K562 (cell line): ENCODE data around the gene ATG10. TPM values are rescaled to one million over a fixed set of nuclear protein-coding genes. Genes with fewer than 3 reads are reported as not detected.

ENCODE experiments used
- ATAC-seq: fragments of 200-7000 bp; cut with Tn5 transposase; 3 replicates; pipeline ENCODE4 v1.9.1; 2020; ENCODE audit warnings: moderate library complexity
- BruUV-seq: library from RNA; stranded (reverse); fragments of 400-500 nt; replicated peaks from 2 replicates; lab custom pipeline; 2021; lab: Mats Ljungman, UMichigan
- CTCF ChIA-PET: fragments of 300-600 bp; formaldehyde crosslinking; extraction: SDS; loops from one replicate; lab custom pipeline; 2021; ENCODE audit warnings: low intra/inter-chr PET ratio; lab: Yijun Ruan, JAX
- POLR2A ChIA-PET: fragments of 300-600, 350-650 bp; sonication (Branson Sonifier 250); formaldehyde crosslinking; extraction: SDS; loops from one replicate; lab custom pipeline; 2021; ENCODE audit warnings: antibody characterized with exemption, inconsistent platforms; lab: Yijun Ruan, JAX
- DNase-seq, 4 experiments: peaks; one replicate each; pipeline versions ENCODE4 v3.0.0 to v3.0.0-alpha.2; 2011 to 2018; ENCODE audit warnings: low spot score in 3 of 4, mixed read lengths in 3 of 4; ENCODE audit errors: extremely low read depth in 1 of 4
- FAIRE-seq: peaks from 2 replicates; lab custom pipeline; 2011; peaks lifted over from hg19 to GRCh38; lab: Jason Lieb, UNC
- H2AFZ ChIP-seq: 2 replicates; pipeline ENCODE4 v1.6.0; 2011; ENCODE audit warnings: low read depth, low read length, control low read depth, inconsistent platforms
- H3K27ac ChIP-seq: fragments of 200-600 bp; 3 replicates; pipeline ENCODE4 v1.8.0; 2011; ENCODE audit warnings: low read depth, mild to moderate bottlenecking, control low read depth, inconsistent platforms, low read length, moderate library complexity, mixed read lengths; ENCODE audit errors: extremely low read depth
- H3K27me3 ChIP-seq, 2 experiments: fragments of 300-600 bp in 1 of 2; 2 replicates in 1 of 2; 3 replicates in 1 of 2; pipeline versions ENCODE4 v1.6.0 to v1.8.0; 2011; ENCODE audit warnings: inconsistent platforms in 2 of 2, low read length in 2 of 2, mild to moderate bottlenecking in 1 of 2, mixed read lengths in 1 of 2, moderate library complexity in 1 of 2; ENCODE audit not compliant: control insufficient read depth in 2 of 2, insufficient read depth in 2 of 2
- H3K36me3 ChIP-seq: fragments of 300-600 bp; 3 replicates; pipeline ENCODE4 v1.8.0; 2011; ENCODE audit warnings: mild to moderate bottlenecking, low read length, inconsistent platforms; ENCODE audit not compliant: control insufficient read depth, insufficient read depth
- H3K4me1 ChIP-seq, 2 experiments: fragments of 200-600 bp in 1 of 2; replicated peaks in 1 of 2; 2 replicates in 1 of 2; 3 replicates in 1 of 2; pipeline versions ENCODE4 v1.5.1 to v1.8.0; 2011; ENCODE audit warnings: inconsistent platforms in 2 of 2, low read length in 2 of 2, mild to moderate bottlenecking in 1 of 2, mixed read lengths in 1 of 2, moderate library complexity in 1 of 2; ENCODE audit not compliant: control insufficient read depth in 2 of 2, insufficient read depth in 2 of 2
- H3K4me2 ChIP-seq: 2 replicates; pipeline ENCODE4 v1.6.1; 2011; ENCODE audit warnings: low read length, control low read depth, inconsistent platforms, mixed read lengths; ENCODE audit not compliant: insufficient read depth
- H3K4me3 ChIP-seq: fragments of 200-600 bp; sonication (generic), shearing (Covaris generic); 2 replicates; pipeline ENCODE4 v1.5.1; 2016; ENCODE audit warnings: control low read depth, inconsistent platforms
- H3K79me2 ChIP-seq: fragments of 200-600 bp; 3 replicates; pipeline ENCODE4 v1.8.0; 2011; ENCODE audit warnings: low read length, inconsistent platforms; ENCODE audit not compliant: control insufficient read depth, insufficient read depth
- H3K9ac ChIP-seq, 2 experiments: 2 replicates each; pipeline versions ENCODE4 v1.6.0 to v1.6.1; 2011; ENCODE audit warnings: low read depth in 2 of 2, low read length in 2 of 2, control low read depth in 1 of 2, inconsistent platforms in 1 of 2, mild to moderate bottlenecking in 1 of 2, mixed read lengths in 1 of 2; ENCODE audit not compliant: insufficient read depth in 1 of 2
- H3K9me1 ChIP-seq: one replicate; pipeline ENCODE4 v1.6.0; 2011; ENCODE audit warnings: inconsistent platforms, mild to moderate bottlenecking, low read length, moderate library complexity; ENCODE audit not compliant: control insufficient read depth, insufficient read depth
- H3K9me3 ChIP-seq: replicated peaks from 2 replicates; pipeline ENCODE4 v1.5.1; 2011; ENCODE audit warnings: low read depth, low read length, inconsistent platforms; ENCODE audit not compliant: control insufficient read depth, insufficient read depth
- H4K20me1 ChIP-seq: replicated peaks from 2 replicates; pipeline ENCODE4 v1.6.1; 2011; ENCODE audit warnings: low read length, inconsistent platforms, mixed read lengths; ENCODE audit not compliant: control insufficient read depth, insufficient read depth
- ARHGAP35 ChIP-seq: fragments of 450-650 bp; IDR thresholded peaks from 2 replicates; pipeline ENCODE4 v1.6.1; 2018; ENCODE audit not compliant: partially characterized antibody
- FOXA1 ChIP-seq: fragments of 450-650 bp; IDR thresholded peaks from 2 replicates; pipeline ENCODE4 v1.6.1; 2016; ENCODE audit warnings: mild to moderate bottlenecking, borderline replicate concordance
- GATA2 ChIP-seq: sonication (generic); formaldehyde crosslinking; IDR thresholded peaks from 2 replicates; pipeline ENCODE4 v1.4.0; 2020; ENCODE audit warnings: mild to moderate bottlenecking, missing genetic modification reagents
- KAT8 ChIP-seq: fragments of 450-650 bp; IDR thresholded peaks from 2 replicates; pipeline ENCODE4 v1.6.1; 2016; ENCODE audit warnings: low read depth, mild to moderate bottlenecking
- KLF16 ChIP-seq: IDR thresholded peaks from 2 replicates; pipeline ENCODE4 v1.6.1; 2016; ENCODE audit warnings: antibody characterized with exemption
- MCM3 ChIP-seq: fragments of 450-650 bp; IDR thresholded peaks from 2 replicates; pipeline ENCODE4 v1.6.1; 2016
- NEUROD1 ChIP-seq: fragments of 150-350 bp; IDR thresholded peaks from 2 replicates; pipeline ENCODE4 v1.6.1; 2014; ENCODE audit warnings: borderline replicate concordance, low read length, low read depth; ENCODE audit not compliant: partially characterized antibody
- NFE2 ChIP-seq: IDR thresholded peaks from 2 replicates; pipeline ENCODE4 v1.6.1; 2014; ENCODE audit warnings: antibody characterized with exemption, low read depth
- POLR2B ChIP-seq: fragments of 450-650 bp; IDR thresholded peaks from 2 replicates; pipeline ENCODE4 v1.6.1; 2018; ENCODE audit warnings: low read depth; ENCODE audit not compliant: partially characterized antibody
- RAD51 ChIP-seq: fragments of 450-650 bp; IDR thresholded peaks from 2 replicates; pipeline ENCODE4 v1.7.1; 2016; ENCODE audit warnings: low read depth, mild to moderate bottlenecking, borderline replicate concordance
- RBBP5 ChIP-seq: fragments of 200-600 bp; sonication (generic); IDR thresholded peaks from 2 replicates; pipeline ENCODE4 v1.6.1; 2012; ENCODE audit warnings: borderline replicate concordance, mild to moderate bottlenecking, low read length, control low read depth, inconsistent platforms; ENCODE audit not compliant: insufficient read depth, poor library complexity, severe bottlenecking
- SLC30A9 ChIP-seq: fragments of 250-450 bp; sonication (Bioruptor Pico); IDR thresholded peaks from 2 replicates; pipeline ENCODE4 v1.8.0; 2022; ENCODE audit warnings: mild to moderate bottlenecking, moderate library complexity
- TBL1XR1 ChIP-seq, 2 experiments: IDR thresholded peaks; 2 replicates each; pipeline ENCODE4 v1.6.1; 2012; ENCODE audit warnings: improper control_type of control experiment in 2 of 2, low read length in 2 of 2, mild to moderate bottlenecking in 1 of 2
- ZKSCAN8 ChIP-seq: fragments of 200-800 bp; sonication (Bioruptor generic); IDR thresholded peaks from 2 replicates; pipeline ENCODE4 v1.6.1; 2016; ENCODE audit warnings: missing genetic modification characterization, missing compliant biosample characterization
- ZNF133 ChIP-seq: fragments of 250-450 bp; sonication (Bioruptor Pico); IDR thresholded peaks from 2 replicates; pipeline ENCODE4 v1.4.0; 2020; ENCODE audit warnings: mild to moderate bottlenecking
- ZNF174 ChIP-seq: fragments of 250-450 bp; sonication (Bioruptor Pico); IDR thresholded peaks from 2 replicates; pipeline ENCODE4 v1.4.0; 2020; ENCODE audit warnings: mild to moderate bottlenecking
- ZNF23 ChIP-seq: fragments of 250-450 bp; sonication (Bioruptor Pico); IDR thresholded peaks from 2 replicates; pipeline ENCODE4 v1.4.0; 2020; ENCODE audit warnings: mild to moderate bottlenecking
- ZNF444 ChIP-seq: fragments of 250-450 bp; sonication (Bioruptor Pico); IDR thresholded peaks from 2 replicates; pipeline ENCODE4 v1.4.0; 2020; ENCODE audit warnings: mild to moderate bottlenecking, moderate library complexity
- ZNF644 ChIP-seq: fragments of 200-800 bp; sonication (Bioruptor generic); IDR thresholded peaks from 2 replicates; pipeline ENCODE4 v1.6.1; 2016; ENCODE audit warnings: low read depth, missing genetic modification characterization, missing compliant biosample characterization
- WGBS: fragments of 100-300 bp; shearing (Covaris generic); methylation state at CpG from one replicate; pipeline ENCODE4 v1.1.6; 2016; ENCODE audit warnings: low coverage, mixed read lengths; ENCODE audit not compliant: insufficient coverage; ENCODE audit errors: missing lambda C conversion rate; 5-methylcytosine and 5-hydroxymethylcytosine counted together
- in situ Hi-C: fragments of 300-500 bp; cut with MboI; formaldehyde crosslinking; loops from 4 replicates; pipeline ENCODE4 v1.15.0; 2018; ENCODE audit warnings: inconsistent platforms, mixed read lengths
- intact Hi-C: fragments of 100-400 bp; cut with micrococcal nuclease; formaldehyde crosslinking; loops from 2 replicates; pipeline ENCODE4 v1.14.2; 2022
- polyA plus RNA-seq, 8 experiments: library from polyadenylated mRNA; depleted of rRNA in 4 of 8; stranded (reverse) in 5 of 8; unstranded in 3 of 8; fragments of >200 nt; fragmentation: Nextera tagmentation in 2 of 8; fragmentation: Illumina TruSeq in 1 of 8; extraction: Ambion mirVana in 2 of 8; extraction: Trizol in 1 of 8; gene quantifications; 2 replicates each; pipeline versions ENCODE4 v1.2.1 to v1.2.3, GENCODE V29; 2011 to 2014; ENCODE audit warnings: inconsistent platforms in 1 of 8, missing spikeins in 1 of 8
- total RNA-seq, 7 experiments: library from RNA; depleted of rRNA in 6 of 7; stranded (reverse); fragments of >200 nt in 6 of 7; fragmentation: Illumina TruSeq in 2 of 7; extraction: Trizol in 2 of 7; gene quantifications; 2 replicates each; pipeline versions ENCODE4 v1.2.1 to v1.2.3, GENCODE V29; 2011 to 2021; ENCODE audit warnings: low replicate concordance in 1 of 7
- TF ChIP-seq, protein P1 (sequence below): fragments of 250-450 bp; sonication (Bioruptor Pico); IDR thresholded peaks from 2 replicates; pipeline ENCODE4 v1.9.0; 2021; ENCODE audit warnings: mild to moderate bottlenecking
- TF ChIP-seq, protein P2 (sequence below): sonication (generic); formaldehyde crosslinking; IDR thresholded peaks from 2 replicates; pipeline ENCODE4 v1.8.0; 2022; ENCODE audit warnings: mild to moderate bottlenecking, missing genetic modification reagents
- TF ChIP-seq, protein P3 (sequence below): sonication (generic); formaldehyde crosslinking; IDR thresholded peaks from 2 replicates; pipeline ENCODE4 v1.8.0; 2022; ENCODE audit warnings: missing genetic modification reagents, mild to moderate bottlenecking, borderline replicate concordance

Gene ATG10
- total and polyA plus RNA-seq, 9 of the 15 experiments (the other 6 are each of a cell fraction or from before 2014, with no cell fraction given), result 7.0 to 18.8 (median 14.6) TPM

DNA sequence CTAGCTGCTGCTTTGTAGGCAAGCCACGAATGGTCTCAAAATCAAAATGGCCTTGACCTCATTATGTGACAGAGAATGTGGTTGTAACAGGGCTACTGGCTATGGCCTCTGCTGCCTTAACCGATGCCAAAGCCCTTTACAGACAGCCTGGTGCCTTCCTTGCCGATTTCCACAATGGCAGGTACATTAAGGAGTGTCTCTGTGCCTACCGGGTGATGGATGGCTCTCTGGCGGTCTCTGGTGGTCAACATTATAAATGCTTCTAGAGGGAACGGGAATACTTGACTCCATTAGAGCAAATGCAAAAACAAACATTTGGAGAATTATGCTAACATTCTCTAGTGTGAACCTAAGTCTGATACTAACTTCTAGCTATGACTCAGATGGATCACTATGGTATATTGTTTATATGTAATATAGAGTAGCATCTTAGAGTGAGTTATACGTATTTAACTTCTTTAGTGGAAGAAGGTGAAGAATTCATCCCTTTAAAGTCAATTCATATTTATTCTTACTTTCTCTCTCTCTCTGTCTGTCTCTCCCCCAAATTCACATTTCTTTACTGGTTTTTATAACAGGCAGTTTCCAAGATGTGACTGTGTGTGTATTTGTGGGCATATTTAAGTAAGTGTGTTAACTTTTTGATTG lies 253.8 kb downstream of the ATG10 start:
- ChIA-PET POLR2A (interaction anchor here (0.6 to 1.4 kb wide), 3 partner anchors 130 to 489 kb away, joined by 3 read pairs; no protein-coding TSS in a partner anchor), CTCF (interaction anchor here (0.5 to 2.3 kb wide), 7 partner anchors 51 to 1542 kb away, joined by 3 to 23 read pairs (median 6); no protein-coding TSS in a partner anchor)
- intact Hi-C loops (loop anchor here (1.0 to 10.0 kb wide), 5 partner anchors 51 to 798 kb away; no protein-coding TSS in a partner anchor), in situ Hi-C loops (no loop called here)
- Histone ChIP-seq H3K9me3 (no peaks in the 10 kb centered on the region), H3K4me1 (no peaks in the 10 kb centered on the region), H3K9ac (no peak overlapping the region), H3K36me3 (no peaks in the 10 kb centered on the region), H2AFZ (no peak overlapping the region), H3K4me3 (no peak overlapping the region), H3K27me3 (no peaks in the 10 kb centered on the region), H3K9me1 (no peaks in the 10 kb centered on the region), H4K20me1 (no peaks in the 10 kb centered on the region), H3K27ac (no peak overlapping the region), H3K79me2 (no peaks in the 10 kb centered on the region), H3K4me2 (0 out of 2 replicates have a peak overlapping the region, but pooled peaks have one; percentile 25)
- BruUV-seq, result no TSS peak
- DNase-seq (peak; percentile 69 to 76 (median 72)), ATAC-seq (peak; percentile 97), FAIRE-seq (peak; percentile 87)
- WGBS, result 21% methylated on average over 7 of the region's 7 CpGs
- no peak for TF ChIP-seq MCM3
- TF ChIP-seq NFE2, result no peak
- TF ChIP-seq RAD51, result no peak
- TF ChIP-seq, protein P1, sequence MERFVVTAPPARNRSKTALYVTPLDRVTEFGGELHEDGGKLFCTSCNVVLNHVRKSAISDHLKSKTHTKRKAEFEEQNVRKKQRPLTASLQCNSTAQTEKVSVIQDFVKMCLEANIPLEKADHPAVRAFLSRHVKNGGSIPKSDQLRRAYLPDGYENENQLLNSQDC (CRISPR knock-in tag), result no peak
- TF ChIP-seq ZNF444 (CRISPR knock-in tag), result no peak
- TF ChIP-seq NEUROD1, result no peak
- TF ChIP-seq TBL1XR1 (IDR thresholded peaks at IDR 0.05; ENCODE audit: low read length in 2 of 2), result no peak
- TF ChIP-seq SLC30A9 (CRISPR knock-in tag), result no peak
- TF ChIP-seq POLR2B, result no peak
- TF ChIP-seq KAT8, result no peak
- TF ChIP-seq, protein P2, sequence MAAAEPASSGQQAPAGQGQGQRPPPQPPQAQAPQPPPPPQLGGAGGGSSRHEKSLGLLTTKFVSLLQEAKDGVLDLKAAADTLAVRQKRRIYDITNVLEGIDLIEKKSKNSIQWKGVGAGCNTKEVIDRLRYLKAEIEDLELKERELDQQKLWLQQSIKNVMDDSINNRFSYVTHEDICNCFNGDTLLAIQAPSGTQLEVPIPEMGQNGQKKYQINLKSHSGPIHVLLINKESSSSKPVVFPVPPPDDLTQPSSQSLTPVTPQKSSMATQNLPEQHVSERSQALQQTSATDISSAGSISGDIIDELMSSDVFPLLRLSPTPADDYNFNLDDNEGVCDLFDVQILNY, result no peak
- TF ChIP-seq ZNF23 (CRISPR knock-in tag), result no peak
- no peak for TF ChIP-seq ZNF174 (CRISPR knock-in tag)
- TF ChIP-seq RBBP5, result no peak
- no peak for TF ChIP-seq ZNF644 (tag)
- TF ChIP-seq ZKSCAN8, result no peak
- TF ChIP-seq, protein P3, sequence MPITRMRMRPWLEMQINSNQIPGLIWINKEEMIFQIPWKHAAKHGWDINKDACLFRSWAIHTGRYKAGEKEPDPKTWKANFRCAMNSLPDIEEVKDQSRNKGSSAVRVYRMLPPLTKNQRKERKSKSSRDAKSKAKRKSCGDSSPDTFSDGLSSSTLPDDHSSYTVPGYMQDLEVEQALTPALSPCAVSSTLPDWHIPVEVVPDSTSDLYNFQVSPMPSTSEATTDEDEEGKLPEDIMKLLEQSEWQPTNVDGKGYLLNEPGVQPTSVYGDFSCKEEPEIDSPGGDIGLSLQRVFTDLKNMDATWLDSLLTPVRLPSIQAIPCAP (CRISPR knock-in tag), result no peak
- no peak for TF ChIP-seq FOXA1
- no peak for TF ChIP-seq ZNF133 (CRISPR knock-in tag)
- TF ChIP-seq GATA2, result no peak
- no peak for TF ChIP-seq ARHGAP35
- TF ChIP-seq KLF16, result 0 out of 2 replicates have a peak, but pooled peaks have one; percentile 17
